GM21360 (cell line): ENCODE measurements around the gene TUBGCP3.

Source experiments
- ATAC-seq: cut with Tn5 transposase; IDR thresholded peaks from one replicate; pipeline ENCODE4 v1.9.1; 2021; ENCODE audit warnings: mild to moderate bottlenecking, moderate library complexity; ENCODE audit not compliant: unreplicated experiment

TUBGCP3 gene

GRCh38 chr13:112616586-112617362, 28.8 kb upstream of the TUBGCP3 start:
- peak; percentile 66 for ATAC-seq

DNA sequence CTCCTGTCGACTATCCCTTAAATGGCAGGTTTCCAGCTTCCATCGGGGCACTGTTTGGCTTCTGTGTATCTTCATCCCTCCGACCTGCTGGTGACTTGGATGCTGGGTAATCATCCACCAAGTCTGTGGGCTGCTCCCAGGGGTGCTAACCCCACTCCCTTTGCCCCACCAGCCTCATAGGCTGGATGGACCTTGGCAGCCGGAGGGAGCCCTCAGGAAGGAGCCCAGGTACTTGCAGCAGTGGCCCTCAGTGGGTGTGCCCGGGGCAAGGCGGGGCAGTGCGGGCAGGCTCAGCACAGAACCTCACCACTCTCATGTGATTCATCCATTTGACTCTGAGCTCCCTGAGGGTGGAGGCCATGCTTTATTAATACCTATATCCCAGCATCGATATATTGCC, 27.4 kb upstream of the TUBGCP3 start:
- ATAC-seq, result no peak

DNA sequence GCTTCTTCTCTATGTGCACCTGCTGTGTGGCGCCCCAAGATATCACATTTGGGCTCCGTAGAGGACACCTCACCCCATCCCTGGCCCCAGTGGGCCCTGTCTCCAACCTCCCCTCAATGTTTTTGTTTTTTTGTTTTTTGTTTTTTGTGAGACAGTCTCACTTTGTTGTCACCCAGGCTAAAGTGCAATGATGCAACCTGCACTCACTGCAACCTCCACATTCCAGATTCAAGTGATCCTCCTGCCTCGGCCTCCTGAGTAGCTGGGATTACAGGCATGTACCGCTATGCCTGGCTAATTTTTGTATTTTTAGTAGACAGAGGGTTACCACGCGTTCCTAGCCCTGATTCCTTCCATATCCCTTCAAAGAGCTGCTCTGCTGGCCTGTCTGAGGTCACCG, 26.9 kb upstream of the TUBGCP3 start:
- no peak for ATAC-seq

- ATAC-seq, result no peak
These were observed 20.3 kb upstream of the TUBGCP3 start for GRCh38 chr13:112608212-112608611.

DNA sequence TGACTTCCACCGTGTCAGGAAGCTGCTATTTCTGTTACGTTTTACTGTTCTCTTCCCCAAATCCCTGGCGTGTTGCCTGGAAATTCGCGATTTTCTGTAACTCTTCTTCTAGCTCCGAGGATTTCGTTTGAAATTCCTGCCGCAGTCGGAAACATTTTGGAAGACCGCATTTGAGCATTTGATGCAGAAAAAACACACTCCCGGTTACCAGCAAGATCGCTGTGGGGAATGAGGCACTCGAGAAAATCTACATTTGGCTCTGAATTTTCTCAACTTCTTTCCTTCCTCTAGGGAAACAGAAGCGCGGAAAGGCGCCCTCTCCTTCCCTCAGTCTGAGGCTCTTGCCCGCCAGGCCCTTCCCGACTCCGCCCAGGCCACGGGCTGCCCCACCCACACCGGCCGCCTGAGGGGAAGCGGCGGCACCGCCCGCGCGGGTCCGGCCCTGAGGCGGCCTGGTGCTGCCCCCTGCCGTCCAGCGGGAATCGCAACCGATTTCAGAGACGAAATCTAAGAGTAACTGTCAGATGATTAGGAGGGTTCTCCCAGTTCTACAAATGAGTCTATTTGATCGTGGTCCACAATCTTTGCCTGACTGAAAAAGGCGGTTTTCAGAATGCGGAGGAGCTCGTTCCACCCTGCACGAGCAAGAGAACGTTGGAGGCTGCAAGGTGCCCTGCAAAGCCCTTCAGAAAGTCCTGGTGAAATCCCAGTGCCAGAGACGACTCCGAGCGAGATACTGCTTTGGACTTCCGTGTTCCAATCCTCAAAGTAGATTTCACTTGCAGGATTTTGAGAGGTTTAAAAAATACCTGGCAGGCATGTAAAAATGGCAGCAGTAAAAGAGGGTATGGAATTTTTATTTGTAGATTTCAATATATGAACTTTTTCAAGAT, 18.4 kb upstream of the TUBGCP3 start:
- ATAC-seq, result peak; percentile 100

DNA sequence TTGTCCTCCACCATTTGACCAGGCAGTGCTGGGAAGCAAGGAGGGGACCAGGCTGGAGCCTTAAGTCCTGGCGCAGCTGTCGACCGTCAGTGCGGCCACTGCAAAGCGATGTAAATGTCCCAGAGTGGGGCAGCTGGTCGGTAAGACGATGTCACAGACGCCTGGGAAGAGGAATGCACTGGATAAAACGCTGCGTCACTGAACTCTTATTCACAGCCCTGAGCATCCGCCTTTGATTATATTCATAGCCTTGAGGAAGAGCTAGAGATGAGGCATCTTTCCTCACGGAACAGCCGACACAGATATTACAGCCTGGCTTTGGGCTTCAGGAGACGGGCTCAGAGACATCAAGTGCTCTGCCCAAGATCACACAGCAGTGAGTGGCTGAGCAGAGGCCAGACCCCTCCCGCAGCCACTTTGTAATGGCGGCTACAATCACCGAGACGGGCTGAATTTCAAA, 17.6 kb upstream of the TUBGCP3 start:
- no peak for ATAC-seq

DNA sequence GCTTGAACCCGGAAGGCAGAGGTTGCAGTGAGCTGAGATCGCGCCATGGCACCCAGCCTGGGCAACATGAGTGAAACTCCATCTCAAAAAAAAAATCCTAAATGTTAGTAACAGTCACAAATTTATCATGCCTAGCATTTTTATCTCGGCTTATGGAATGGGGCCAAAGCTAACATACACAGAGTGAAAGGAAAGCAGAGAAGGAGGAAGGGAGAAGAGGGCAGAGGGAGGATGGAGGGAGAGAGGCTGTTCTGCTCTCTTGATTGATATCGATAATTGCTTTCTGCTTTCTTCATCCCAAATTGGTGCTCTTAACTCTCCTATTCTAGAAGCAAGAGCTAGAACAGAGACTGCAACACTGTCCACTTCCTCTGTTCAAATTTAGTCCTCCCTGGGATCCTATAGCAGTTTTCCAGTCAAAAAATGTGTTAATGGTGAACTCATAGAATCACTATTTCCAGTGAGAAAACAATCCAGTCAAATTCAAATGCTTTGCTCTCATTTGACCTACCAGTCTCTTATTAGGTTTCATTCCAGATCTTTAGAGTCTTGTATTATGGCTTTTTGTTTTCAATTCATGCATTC, 15.8 kb upstream of the TUBGCP3 start:
- no peak for ATAC-seq

DNA sequence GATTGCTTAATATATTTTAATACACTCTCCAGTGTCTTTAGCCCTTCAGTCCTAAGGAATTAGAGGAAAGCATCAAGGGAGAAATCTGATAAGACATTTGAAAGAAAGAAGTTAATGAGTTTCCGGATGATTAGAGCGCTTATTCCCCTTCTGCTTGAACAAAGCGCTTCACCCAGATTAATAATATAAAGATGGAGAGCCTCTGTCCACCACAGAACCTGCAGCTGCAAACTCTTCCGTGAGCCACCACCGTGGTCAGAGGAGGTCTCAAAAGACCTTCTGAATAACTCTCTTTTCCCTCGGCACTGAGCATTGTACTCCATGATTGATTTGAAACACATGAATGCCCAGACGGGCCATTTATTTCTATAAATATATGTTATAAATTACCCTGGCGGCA, 14.2 kb upstream of the TUBGCP3 start:
- ATAC-seq, result no peak

DNA sequence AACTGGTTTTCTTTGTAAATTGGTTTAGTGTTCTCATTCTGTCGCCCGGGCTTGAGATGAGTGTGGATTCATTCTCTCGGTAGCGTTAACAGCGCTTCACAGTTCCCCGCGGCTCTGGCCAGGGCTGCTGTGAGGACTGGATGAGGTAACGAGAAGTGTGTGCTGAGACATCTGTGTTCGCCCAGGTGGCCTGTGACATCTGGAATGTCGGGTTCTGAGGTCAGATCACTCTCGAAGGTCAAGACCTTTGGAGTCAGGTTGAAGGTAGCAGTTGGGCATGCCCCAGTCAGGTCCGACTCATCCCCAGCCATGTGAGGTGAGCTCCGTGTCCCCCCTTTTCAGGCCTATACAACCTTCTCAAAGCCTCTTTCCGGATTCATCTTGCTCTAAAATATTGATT, 13.4 kb upstream of the TUBGCP3 start:
- ATAC-seq, result no peak

DNA sequence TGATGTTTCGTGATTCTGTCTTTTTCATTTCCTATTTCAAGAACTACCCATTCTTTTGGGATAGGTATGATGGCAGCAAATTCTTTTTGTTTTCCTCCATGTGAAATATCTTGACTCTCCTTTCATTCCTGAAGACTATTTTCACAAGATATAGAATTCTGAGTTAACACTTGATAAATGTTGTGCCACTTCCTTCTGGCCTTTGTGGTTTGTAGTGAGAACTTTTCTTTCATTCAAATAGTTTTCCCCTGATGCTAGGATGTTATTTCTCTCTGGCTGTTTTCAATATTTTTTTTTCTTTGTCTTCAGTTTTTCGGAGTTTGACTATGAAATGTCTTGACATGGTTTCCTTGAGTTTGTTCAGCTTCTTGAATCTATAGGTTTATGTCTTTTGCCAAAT, 8.3 kb upstream of the TUBGCP3 start:
- no peak for ATAC-seq

- no peak for ATAC-seq
These were observed 4.7 kb upstream of the TUBGCP3 start for GRCh38 chr13:112592647-112593046.

GRCh38 chr13:112592181-112592580, 4.2 kb upstream of the TUBGCP3 start:
- ATAC-seq, result no peak

GRCh38 chr13:112588490-112589297, 741 bp upstream of the TUBGCP3 start:
- ATAC-seq, result no peak

DNA sequence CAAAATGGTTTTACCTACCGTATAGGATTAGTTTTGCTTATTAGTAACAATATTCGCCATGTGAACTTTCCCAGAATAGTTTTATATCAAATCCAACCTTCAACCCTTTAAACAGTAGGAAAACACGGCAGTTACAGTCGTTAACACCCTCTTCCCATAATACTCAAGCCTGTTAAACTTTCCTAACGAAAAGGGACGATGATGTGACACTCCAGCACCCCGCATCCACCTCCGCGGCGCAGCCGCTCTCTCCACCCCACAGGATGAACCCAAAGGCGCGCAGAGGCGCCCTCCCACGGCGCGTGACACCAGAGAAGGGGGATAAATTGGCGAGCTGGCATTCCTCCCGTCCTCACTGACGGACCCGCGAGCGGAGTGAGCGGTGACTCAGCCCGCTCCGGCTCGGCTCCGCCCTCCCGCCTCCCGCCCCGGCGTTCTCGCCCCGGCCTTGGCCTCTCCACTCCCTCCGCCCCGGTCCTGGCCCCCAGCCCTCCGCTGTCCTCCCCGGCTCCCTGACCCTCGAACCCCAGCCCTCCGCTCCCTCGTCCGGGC, 665 bp downstream of the TUBGCP3 start:
- ATAC-seq, result peak; percentile 60

DNA sequence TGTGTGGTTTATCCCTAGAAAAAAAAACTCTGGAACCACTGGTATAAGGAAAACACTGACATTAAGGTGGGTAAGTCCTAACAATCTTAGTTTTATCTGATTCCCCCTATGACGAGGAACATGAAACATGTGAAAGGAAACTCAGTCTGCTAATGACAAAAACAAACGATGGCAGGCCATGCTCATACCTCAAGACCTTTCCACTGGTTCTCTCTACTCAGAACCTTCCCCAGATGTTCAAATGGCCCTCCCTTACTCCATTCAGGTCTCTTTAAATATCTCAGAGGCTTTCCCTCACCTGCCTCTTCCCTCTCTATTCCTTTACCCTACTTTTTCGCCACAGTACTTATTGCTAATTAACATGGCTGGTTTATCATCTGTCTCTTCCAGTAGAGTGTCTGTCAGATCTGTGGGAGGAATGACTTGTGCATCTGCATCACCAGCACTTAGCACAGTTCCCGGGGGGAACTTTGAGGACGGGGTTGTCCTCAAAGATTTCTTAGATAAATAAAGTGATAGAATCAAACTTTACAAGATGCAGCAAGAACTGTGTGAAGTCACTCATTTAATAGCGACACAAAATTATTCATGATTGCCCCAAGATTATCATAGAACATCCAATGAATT, 1.5 kb downstream of the TUBGCP3 start:
- no peak for ATAC-seq

- peak; percentile 53 for ATAC-seq
These were observed 4.2 kb downstream of the TUBGCP3 start for GRCh38 chr13:112583592-112584277.

DNA sequence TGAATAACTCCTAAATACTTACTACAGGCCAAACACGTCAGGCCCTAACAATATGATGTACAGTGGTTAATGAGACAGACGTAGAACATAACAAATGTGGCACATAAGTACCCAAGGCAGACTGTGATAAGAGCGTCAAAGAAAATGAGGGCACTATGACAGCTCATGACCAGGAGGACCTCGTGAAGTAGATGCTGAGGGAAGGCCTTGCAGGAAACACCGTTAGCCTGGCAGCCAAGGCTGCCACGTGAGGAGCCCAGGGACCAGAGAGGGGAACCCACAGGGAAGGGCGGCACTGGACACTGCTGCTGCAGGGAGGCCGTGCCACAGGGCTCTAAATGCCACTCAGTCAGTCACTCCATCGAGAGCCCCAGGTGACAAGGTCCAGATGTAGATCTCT, 5.7 kb downstream of the TUBGCP3 start:
- no peak for ATAC-seq

DNA sequence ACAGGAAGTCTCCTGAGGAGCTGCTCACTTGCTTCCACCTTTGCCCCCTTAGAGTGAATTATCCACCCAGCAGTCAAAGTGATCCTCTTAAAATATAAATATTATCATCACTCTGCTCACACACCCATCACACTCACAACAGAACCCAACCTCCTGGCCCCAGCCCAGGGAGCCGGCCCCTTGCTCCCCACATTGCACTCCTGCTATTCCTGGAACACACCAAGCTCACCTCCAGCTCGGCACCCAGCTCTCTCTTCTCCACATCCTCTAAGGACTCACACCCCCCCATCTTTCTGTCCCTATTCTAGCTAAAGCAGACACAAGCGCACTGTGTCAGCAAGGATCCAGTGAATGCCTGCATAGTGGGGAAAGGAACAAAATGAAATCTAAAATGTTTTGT, 7.0 kb downstream of the TUBGCP3 start:
- ATAC-seq, result no peak

DNA sequence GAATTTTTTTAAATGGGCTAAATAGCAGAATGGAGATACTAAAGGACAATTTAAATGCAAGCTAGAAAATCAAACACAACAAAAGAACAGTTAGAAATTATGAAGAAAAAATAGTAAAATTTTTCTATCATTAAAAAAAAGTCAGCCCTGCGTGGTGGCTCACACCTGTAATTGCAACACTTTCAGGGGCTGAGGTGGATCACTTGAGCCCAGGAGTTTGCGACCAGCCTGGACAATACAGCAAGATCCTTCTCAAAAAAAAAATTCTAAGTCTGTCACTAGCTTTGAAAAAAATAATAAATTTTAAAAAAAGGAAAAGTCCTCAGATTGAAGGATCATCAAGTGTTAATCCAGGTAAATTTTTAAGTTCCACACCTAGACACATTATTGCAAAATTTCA, 7.7 kb downstream of the TUBGCP3 start:
- ATAC-seq, result no peak
